Vagina (tissue), 2 donors: ENCODE data around the gene HIKESHI. TPM values are rescaled to one million over a fixed set of nuclear protein-coding genes. Genes with fewer than 3 reads are reported as not detected.

Experiments used
- DNase-seq, 2 donors: peaks; one replicate each; pipeline ENCODE4 v3.0.0-alpha.2; 2017; ENCODE audit errors: extremely low spot score in 2 of 2
- H3K27ac ChIP-seq: fragments of 200-600 bp; sonication (generic); one replicate; pipeline ENCODE4 v1.5.1; 2019
- H3K27me3 ChIP-seq: fragments of 200-600 bp; sonication (generic); one replicate; pipeline ENCODE4 v1.5.1; 2019
- H3K36me3 ChIP-seq, 2 donors: fragments of 200-600 bp; sonication (generic); one replicate each; pipeline ENCODE4 v1.5.1; 2017 to 2019
- H3K4me1 ChIP-seq: fragments of 200-600 bp; sonication (generic); one replicate; pipeline ENCODE4 v1.5.1; 2019
- H3K4me3 ChIP-seq, 2 donors: fragments of 200-600 bp; sonication (generic); 1 replicate in 1 of 2; 2 replicates in 1 of 2; pipeline ENCODE4 v1.5.1; 2016 to 2019
- H3K9me3 ChIP-seq: fragments of 200-600 bp; sonication (generic); one replicate; pipeline ENCODE4 v1.5.1; 2019
- POLR2A ChIP-seq, 2 donors: fragments of 450-650 bp; IDR thresholded peaks; one replicate each; pipeline ENCODE4 v1.6.1; 2017; ENCODE audit warnings: antibody characterized with exemption in 2 of 2, mild to moderate bottlenecking in 2 of 2, moderate library complexity in 2 of 2
- POLR2AphosphoS5 ChIP-seq, 2 donors: sonication (generic); formaldehyde crosslinking; IDR thresholded peaks; one replicate each; pipeline ENCODE4 v1.9.0; 2017; ENCODE audit warnings: antibody characterized with exemption in 2 of 2, mild to moderate bottlenecking in 2 of 2, low read depth in 1 of 2; ENCODE audit not compliant: insufficient read depth in 1 of 2
- intact Hi-C: fragments of 100-400 bp; cut with DNase I; formaldehyde crosslinking; loops from one replicate; pipeline ENCODE4 v1.15.1; 2023
- total RNA-seq: library from RNA; depleted of rRNA; stranded (reverse); fragments of >200 nt; gene quantifications from one replicate; pipeline ENCODE4 v1.2.3, GENCODE V29; 2016
- TF ChIP-seq, protein P1 (sequence below), 3 experiments: fragments of 450-650 bp in 2 of 3; fragments of 200-600 bp in 1 of 3; sonication (generic) in 1 of 3; IDR thresholded peaks; one replicate each; pipeline ENCODE4 v1.5.1; 2017 to 2019; ENCODE audit warnings: antibody characterized with exemption in 3 of 3, mild to moderate bottlenecking in 2 of 3, moderate library complexity in 2 of 3

The HIKESHI gene
- total RNA-seq, 1 donor from 2014 or later: 25.0 TPM

DNA sequence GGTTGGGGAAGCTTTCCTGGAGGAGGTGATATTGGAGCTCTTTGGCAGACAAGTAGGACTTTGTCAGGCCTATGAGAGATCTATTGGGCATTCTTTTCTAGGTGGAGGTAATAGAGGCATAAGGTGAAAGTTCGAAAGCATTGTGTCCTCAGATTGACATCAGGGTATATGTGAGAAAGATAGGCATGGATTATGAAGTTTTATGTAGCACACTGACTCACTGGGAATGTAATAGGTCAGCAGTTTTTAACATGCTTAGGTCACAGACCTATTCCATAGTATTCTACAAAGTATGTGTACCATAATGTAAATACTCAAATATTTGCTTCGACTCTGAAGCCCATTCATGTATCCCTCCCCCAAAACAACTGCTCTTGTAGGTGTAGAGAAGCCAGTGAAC, 11.8 kb downstream of the HIKESHI start:
- intact Hi-C loops: no loop called here
- TF ChIP-seq, protein P1, sequence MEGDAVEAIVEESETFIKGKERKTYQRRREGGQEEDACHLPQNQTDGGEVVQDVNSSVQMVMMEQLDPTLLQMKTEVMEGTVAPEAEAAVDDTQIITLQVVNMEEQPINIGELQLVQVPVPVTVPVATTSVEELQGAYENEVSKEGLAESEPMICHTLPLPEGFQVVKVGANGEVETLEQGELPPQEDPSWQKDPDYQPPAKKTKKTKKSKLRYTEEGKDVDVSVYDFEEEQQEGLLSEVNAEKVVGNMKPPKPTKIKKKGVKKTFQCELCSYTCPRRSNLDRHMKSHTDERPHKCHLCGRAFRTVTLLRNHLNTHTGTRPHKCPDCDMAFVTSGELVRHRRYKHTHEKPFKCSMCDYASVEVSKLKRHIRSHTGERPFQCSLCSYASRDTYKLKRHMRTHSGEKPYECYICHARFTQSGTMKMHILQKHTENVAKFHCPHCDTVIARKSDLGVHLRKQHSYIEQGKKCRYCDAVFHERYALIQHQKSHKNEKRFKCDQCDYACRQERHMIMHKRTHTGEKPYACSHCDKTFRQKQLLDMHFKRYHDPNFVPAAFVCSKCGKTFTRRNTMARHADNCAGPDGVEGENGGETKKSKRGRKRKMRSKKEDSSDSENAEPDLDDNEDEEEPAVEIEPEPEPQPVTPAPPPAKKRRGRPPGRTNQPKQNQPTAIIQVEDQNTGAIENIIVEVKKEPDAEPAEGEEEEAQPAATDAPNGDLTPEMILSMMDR (IDR thresholded peaks at IDR 0.05): no peak
- TF ChIP-seq POLR2AphosphoS5 (IDR thresholded peaks at IDR 0.05; ENCODE audit: insufficient read depth in 1 of 2, low read depth in 1 of 2) (no peak), POLR2A (IDR thresholded peaks at IDR 0.05) (no peak)
- peaks cover 0 to 3% of the 10 kb centered on the region in 2 donors for H3K36me3 ChIP-seq

DNA sequence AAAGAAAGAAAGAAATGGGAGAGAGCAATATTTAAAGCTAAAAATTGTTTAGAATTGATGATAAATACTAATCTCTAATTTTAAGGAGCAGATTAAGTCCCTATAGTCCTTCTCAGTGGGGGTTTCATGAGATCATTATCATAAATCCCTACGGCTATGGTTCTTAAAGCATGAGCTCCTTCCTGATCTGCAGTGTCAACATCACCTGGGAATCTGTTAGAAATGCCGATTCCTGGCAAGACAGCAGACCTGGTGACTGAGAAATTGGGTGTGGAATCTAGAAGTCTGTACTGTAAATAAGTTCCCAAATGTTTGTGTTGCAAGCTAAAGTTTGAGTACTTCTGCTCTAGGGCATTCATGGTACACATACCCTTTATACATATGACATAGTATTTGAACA, 12.6 kb downstream of the HIKESHI start:
- Histone ChIP-seq H3K36me3 (peaks cover 0 to 8% of the 10 kb centered on the region in 2 donors), H3K9me3 (no peaks in the 10 kb centered on the region), H3K4me3 (no peak overlapping the region), H3K27ac (no peak overlapping the region), H3K4me1 (no peaks in the 10 kb centered on the region), H3K27me3 (no peaks in the 10 kb centered on the region)
- no peak for TF ChIP-seq POLR2AphosphoS5 (IDR thresholded peaks at IDR 0.05; ENCODE audit: insufficient read depth in 1 of 2, low read depth in 1 of 2)
- TF ChIP-seq, protein P1 (IDR thresholded peaks at IDR 0.05): no peak
- no peak for TF ChIP-seq POLR2A (IDR thresholded peaks at IDR 0.05)
- intact Hi-C loops: no loop called here
- no peak for DNase-seq

More for the DNA sequence above, 11.8 kb downstream of the HIKESHI start:
- no peaks in the 10 kb centered on the region for H3K4me1 ChIP-seq
- no peak for DNase-seq
- no peak overlapping the region for H3K4me3 ChIP-seq
- H3K27me3 ChIP-seq: no peaks in the 10 kb centered on the region
- H3K9me3 ChIP-seq: no peaks in the 10 kb centered on the region
- H3K27ac ChIP-seq: no peak overlapping the region

DNA sequence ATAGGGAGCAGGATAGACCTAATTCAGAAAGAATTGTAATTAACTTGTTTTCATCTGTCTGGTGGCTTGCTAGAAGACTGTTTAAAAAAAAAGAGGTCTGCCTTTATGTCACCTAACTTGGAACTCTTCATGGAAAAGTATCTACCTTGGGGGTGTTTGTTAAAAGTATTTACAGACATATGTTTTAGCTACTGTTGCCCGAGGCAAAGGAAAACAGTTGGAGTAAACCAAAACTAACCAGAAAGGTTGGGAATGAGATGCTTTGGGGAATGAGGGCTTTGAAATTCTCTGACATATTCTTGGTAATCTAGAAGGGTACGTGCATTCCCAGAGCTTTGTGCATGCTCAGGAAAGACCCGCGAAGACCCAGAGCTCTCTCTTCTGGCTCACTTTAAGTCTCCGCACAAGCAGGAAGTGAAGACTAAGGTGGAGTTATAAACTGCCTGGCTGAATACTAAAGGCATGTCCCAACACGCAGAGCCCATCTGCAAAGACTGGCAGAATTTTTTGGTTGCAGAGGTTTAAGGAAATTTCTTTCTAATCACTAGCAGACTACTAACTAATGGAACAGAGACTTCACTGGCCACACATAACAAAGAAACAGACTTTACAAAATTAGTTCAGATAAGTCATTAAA, 33.2 kb downstream of the HIKESHI start:
- H3K4me1 ChIP-seq: no peaks in the 10 kb centered on the region
- H3K36me3 ChIP-seq: peaks cover 0 to 24% of the 10 kb centered on the region in 2 donors
- no peaks in the 10 kb centered on the region for H3K27me3 ChIP-seq
- no peak overlapping the region for H3K4me3 ChIP-seq
- H3K27ac ChIP-seq: no peak overlapping the region
- DNase-seq: no peak
- intact Hi-C loops: no loop called here
- H3K9me3 ChIP-seq: no peaks in the 10 kb centered on the region
- TF ChIP-seq, protein P1 (IDR thresholded peaks at IDR 0.05): no peak
- TF ChIP-seq POLR2AphosphoS5 (IDR thresholded peaks at IDR 0.05; ENCODE audit: insufficient read depth in 1 of 2, low read depth in 1 of 2) (no peak), POLR2A (IDR thresholded peaks at IDR 0.05) (no peak)

DNA sequence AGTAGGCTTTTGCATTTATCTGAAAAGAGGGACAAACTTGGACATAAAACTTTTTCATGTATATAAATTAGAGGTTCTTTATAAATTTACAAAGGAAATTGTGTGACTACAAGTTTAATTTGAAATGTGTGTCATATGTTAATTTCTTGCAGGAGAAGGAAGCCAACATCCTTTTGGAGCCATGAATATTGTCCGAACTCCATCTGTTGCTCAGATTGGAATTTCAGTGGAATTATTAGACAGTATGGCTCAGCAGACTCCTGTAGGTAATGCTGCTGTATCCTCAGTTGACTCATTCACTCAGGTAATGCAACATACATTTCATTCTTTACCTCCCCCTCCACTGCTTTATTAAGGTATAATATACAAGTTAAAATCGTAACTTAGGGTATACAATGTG, 35.2 kb downstream of the HIKESHI start:
- Histone ChIP-seq H3K27ac (no peak overlapping the region), H3K4me3 (no peak overlapping the region), H3K27me3 (no peaks in the 10 kb centered on the region), H3K9me3 (no peaks in the 10 kb centered on the region), H3K36me3 (peaks cover 0 to 24% of the 10 kb centered on the region in 2 donors), H3K4me1 (no peaks in the 10 kb centered on the region)
- intact Hi-C loops: no loop called here
- TF ChIP-seq POLR2A (IDR thresholded peaks at IDR 0.05): no peak
- TF ChIP-seq, protein P1 (IDR thresholded peaks at IDR 0.05): no peak
- no peak for TF ChIP-seq POLR2AphosphoS5 (IDR thresholded peaks at IDR 0.05; ENCODE audit: insufficient read depth in 1 of 2, low read depth in 1 of 2)
- no peak for DNase-seq

DNA sequence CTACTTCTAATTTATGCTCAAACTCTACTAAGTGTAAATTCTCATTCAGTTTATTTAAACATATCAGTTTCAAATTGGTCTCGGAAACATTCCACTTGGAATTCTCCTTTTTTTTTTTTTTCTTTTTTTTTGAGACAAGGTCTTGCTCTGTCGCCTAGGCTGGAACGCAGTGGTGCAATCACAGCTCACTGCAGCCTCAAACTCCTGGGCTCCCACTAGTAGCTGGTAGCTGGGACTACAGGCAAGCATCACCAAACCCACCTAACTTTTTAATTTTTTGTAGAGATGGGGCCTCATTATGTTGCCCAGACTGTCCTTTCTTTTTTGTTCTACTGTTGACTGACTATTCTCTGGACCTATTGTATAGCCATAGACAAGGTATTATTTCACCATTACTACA, 39.3 kb downstream of the HIKESHI start:
- TF ChIP-seq POLR2AphosphoS5 (IDR thresholded peaks at IDR 0.05; ENCODE audit: insufficient read depth in 1 of 2, low read depth in 1 of 2) (no peak), POLR2A (IDR thresholded peaks at IDR 0.05) (no peak)
- TF ChIP-seq, protein P1 (IDR thresholded peaks at IDR 0.05): no peak
- H3K4me1 ChIP-seq: no peaks in the 10 kb centered on the region
- no peak overlapping the region for H3K27ac ChIP-seq
- DNase-seq: no peak
- intact Hi-C loops: no loop called here
- H3K9me3 ChIP-seq: no peaks in the 10 kb centered on the region
- no peak overlapping the region for H3K4me3 ChIP-seq
- no peaks in the 10 kb centered on the region for H3K27me3 ChIP-seq
- H3K36me3 ChIP-seq: peaks cover 0 to 24% of the 10 kb centered on the region in 2 donors
